GM13977 (cell line): ENCODE measurements around the gene GNPTAB.

Experiments
- DNase-seq: peaks from one replicate; pipeline ENCODE4 v3.0.0; 2012; ENCODE audit warnings: low spot score
- in situ Hi-C: fragments of 300-500 bp; cut with MboI; formaldehyde crosslinking; loops from one replicate; pipeline ENCODE4 v1.12.0; 2022; ENCODE audit warnings: low sequenced_read_pairs, low pct_unique_long_range_greater_than_20kb, mixed read lengths, inconsistent platforms; ENCODE audit not compliant: unreplicated experiment
- TF ChIP-seq, protein P1 (sequence below): IDR thresholded peaks from 2 replicates; pipeline ENCODE4 v1.5.1; 2012; ENCODE audit warnings: mild to moderate bottlenecking, control low read depth; ENCODE audit not compliant: insufficient read depth; ENCODE audit errors: extremely low read depth, missing control alignments

GNPTAB gene

GRCh38 chr12:101746196-101746595 lies 84.6 kb downstream of the GNPTAB start:
- in situ Hi-C loops: no loop called here
- TF ChIP-seq, protein P1, sequence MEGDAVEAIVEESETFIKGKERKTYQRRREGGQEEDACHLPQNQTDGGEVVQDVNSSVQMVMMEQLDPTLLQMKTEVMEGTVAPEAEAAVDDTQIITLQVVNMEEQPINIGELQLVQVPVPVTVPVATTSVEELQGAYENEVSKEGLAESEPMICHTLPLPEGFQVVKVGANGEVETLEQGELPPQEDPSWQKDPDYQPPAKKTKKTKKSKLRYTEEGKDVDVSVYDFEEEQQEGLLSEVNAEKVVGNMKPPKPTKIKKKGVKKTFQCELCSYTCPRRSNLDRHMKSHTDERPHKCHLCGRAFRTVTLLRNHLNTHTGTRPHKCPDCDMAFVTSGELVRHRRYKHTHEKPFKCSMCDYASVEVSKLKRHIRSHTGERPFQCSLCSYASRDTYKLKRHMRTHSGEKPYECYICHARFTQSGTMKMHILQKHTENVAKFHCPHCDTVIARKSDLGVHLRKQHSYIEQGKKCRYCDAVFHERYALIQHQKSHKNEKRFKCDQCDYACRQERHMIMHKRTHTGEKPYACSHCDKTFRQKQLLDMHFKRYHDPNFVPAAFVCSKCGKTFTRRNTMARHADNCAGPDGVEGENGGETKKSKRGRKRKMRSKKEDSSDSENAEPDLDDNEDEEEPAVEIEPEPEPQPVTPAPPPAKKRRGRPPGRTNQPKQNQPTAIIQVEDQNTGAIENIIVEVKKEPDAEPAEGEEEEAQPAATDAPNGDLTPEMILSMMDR: no peak
- no peak for DNase-seq

DNA sequence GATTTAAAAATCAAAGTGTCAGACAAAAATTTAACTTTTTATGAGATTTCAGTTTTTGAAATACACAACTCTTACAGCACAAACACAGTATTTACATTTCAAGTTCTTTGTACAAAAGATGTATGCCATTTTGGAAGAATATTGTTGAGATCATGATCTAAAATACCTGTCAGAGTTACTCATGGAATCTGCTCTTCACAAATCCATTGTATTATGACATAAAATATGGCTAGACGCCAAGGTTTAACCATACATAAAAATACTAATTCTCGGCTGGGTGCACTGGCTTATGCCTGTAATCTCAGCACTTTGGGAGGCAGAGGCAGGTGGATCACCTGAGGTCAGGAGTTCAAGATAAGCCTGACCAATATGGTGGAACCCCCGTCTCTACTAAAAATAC lies 85.3 kb downstream of the GNPTAB start:
- DNase-seq: no peak
- in situ Hi-C loops: no loop called here
- TF ChIP-seq, protein P1: no peak

DNA sequence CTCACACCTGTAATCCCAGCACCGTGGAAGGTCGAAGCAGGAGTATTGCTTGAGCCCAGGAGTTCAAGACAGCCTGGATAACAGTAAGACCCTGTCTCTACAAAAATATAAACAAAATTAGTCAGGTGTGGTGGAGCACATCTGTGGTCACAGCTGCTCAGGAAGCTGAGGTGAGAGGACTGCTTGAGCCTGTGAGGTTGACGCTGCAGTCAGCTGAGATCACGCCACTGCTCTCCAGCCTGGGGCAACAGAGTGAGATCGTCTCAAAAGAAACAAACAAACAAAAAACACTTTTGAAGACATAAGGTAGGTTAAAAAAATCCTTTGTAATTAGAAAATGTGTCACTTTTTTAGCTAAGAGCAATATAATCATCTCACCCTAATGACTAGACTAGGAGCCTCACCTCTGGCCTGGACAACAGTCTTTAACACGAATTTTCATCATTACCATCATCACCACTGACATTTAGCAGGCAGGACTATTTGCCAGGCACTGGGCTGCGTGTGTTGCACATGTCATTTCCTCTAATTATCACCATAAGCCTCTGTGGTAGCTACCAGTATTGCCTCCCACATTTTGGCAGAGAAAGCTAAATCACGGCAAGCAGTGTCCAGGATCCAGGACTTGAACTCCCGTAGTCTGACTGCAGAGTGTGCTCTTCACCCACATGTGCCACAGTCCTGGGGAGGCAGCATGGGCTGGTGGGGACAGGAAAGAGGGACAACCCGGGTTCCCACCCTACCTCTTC lies 86.9 kb downstream of the GNPTAB start:
- peak; percentile 33 for DNase-seq
- in situ Hi-C loops: no loop called here
- TF ChIP-seq, protein P1: peak; percentile 27

DNA sequence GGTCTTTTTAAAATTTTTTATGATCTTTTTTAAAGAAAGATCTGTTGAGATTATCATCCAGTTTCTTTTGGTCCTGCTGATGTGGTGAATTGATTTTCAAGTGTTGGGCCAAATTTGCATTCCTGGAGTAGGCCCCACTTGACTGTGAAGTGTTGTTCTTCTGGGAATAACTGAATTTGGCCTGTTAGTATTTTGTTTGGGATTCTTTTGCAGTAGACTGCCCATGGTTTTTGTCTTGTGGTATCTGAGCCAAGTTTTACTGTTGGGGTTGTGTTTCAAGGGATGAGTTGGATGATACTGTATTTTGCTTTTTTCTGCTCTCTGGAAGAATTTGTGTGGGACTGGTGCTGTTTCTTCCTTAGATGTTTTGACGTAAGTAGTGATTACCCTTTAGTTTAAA lies 87.5 kb downstream of the GNPTAB start:
- TF ChIP-seq, protein P1: no peak
- in situ Hi-C loops: no loop called here
- DNase-seq: no peak

DNA sequence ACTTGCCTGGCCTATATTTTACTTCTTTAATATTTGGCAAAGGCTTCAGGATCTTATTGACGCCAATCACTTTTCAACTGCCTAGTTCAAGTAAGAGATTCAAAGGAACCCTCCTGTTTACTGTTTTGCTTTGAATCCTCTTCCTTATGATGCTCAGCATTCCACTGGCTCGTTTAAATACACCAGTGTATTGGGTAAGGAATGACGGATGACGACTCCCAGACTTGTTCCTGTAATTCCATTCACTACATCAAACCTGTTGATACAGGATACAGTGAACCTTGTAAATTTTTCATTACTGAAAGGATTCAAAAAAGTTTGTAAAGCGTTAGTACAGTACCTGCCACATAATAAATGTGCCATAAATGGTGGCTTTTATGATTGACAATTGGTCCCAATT lies 89.8 kb downstream of the GNPTAB start:
- DNase-seq: no peak
- TF ChIP-seq, protein P1: no peak
- in situ Hi-C loops: no loop called here

GRCh38 chr12:101740566-101740965 lies 90.2 kb downstream of the GNPTAB start:
- DNase-seq: no peak
- TF ChIP-seq, protein P1: no peak
- in situ Hi-C loops: no loop called here
